Gastroesophageal sphincter (tissue), 3 donors: ENCODE results near the gene BORCS5.
A peak's percentile ranks its signal among the peaks of the same experiment; 100 is the strongest.

Experiments used
- CTCF ChIP-seq, 4 experiments: fragments of 200-600 bp in 2 of 4; fragments of 450-650 bp in 2 of 4; sonication (generic) in 1 of 4; IDR thresholded peaks; one replicate each; pipeline ENCODE4 v1.5.1; 2017 to 2019; ENCODE audit warnings: antibody characterized with exemption in 4 of 4, mild to moderate bottlenecking in 2 of 4, moderate library complexity in 2 of 4
- POLR2A ChIP-seq, 2 donors: fragments of 450-650 bp; IDR thresholded peaks; one replicate each; pipeline ENCODE4 v1.6.1; 2017; ENCODE audit warnings: antibody characterized with exemption in 2 of 2, mild to moderate bottlenecking in 2 of 2, moderate library complexity in 1 of 2
- POLR2AphosphoS5 ChIP-seq: sonication (generic); formaldehyde crosslinking; IDR thresholded peaks from one replicate; pipeline ENCODE4 v1.6.1; 2017; ENCODE audit warnings: antibody characterized with exemption

GRCh38 chr12:12356896-12357718 lies at the start of gene BORCS5:
- TF ChIP-seq CTCF (IDR thresholded peaks at IDR 0.05) (peak in 2 of 4 experiments; percentile 34 to 46), POLR2A (IDR thresholded peaks at IDR 0.05) (peak; percentile 97 to 98), POLR2AphosphoS5 (peak; percentile 98)
